GM12865 (cell line): Measurements from ENCODE around the gene C1GALT1.

Source experiments
- DNase-seq: peaks from one replicate; pipeline ENCODE4 v3.0.0; 2010; ENCODE audit warnings: low read depth
- H3K4me3 ChIP-seq: 2 replicates; pipeline ENCODE4 v1.5.1; 2011; ENCODE audit warnings: mild to moderate bottlenecking, low read depth, low read length, control low read depth
- TF ChIP-seq, protein P1 (sequence below): IDR thresholded peaks from 2 replicates; pipeline ENCODE4 v1.5.1; 2011; ENCODE audit warnings: low read length, control low read depth, low read depth, inconsistent platforms; ENCODE audit not compliant: insufficient read depth; ENCODE audit errors: missing control alignments

C1GALT1 gene

DNA sequence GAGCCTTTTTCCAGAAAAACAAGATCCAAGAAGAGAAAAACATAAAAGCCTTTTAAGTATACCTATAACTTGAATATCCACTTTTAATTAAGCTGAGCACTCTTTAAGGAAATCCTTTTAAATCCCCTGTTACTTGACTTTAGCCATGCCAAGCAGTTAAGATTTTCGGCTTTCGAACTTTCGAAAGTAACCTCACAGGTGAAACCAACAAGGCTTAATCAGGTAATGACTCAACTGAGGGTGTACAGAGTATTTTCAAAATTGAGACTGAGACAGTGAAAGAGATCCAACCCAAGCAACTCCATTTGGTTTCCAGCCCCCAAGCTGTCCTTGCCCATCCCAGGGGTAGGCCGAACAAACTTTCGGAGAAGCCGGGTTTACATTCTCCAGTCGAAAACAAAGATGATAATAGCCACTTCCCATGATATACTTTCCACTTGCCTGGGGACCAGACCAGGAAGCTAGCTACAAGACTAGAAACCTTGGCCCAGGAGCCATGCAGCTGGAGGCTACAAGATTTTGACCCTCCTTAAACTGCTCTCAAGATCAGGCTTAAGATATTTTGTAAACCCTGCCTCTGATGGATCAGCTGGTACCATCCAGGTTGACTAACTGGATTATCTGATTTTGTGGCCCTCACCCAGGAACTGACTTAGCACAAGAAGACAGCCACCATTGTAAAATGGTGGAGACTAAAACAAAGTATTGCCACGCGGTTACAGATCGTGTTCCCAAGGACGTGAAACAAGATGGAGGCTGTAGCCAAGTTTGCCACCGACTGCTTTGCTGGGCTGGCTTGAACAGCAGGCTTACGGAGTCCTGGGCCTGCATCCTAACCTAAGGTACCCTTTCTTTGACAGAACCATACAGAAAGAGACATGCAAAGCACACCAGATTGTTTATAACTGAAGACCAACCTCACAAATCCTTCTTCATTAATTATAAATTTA is 32.3 kb downstream of the C1GALT1 start:
- DNase-seq = no peak
- TF ChIP-seq, protein P1, sequence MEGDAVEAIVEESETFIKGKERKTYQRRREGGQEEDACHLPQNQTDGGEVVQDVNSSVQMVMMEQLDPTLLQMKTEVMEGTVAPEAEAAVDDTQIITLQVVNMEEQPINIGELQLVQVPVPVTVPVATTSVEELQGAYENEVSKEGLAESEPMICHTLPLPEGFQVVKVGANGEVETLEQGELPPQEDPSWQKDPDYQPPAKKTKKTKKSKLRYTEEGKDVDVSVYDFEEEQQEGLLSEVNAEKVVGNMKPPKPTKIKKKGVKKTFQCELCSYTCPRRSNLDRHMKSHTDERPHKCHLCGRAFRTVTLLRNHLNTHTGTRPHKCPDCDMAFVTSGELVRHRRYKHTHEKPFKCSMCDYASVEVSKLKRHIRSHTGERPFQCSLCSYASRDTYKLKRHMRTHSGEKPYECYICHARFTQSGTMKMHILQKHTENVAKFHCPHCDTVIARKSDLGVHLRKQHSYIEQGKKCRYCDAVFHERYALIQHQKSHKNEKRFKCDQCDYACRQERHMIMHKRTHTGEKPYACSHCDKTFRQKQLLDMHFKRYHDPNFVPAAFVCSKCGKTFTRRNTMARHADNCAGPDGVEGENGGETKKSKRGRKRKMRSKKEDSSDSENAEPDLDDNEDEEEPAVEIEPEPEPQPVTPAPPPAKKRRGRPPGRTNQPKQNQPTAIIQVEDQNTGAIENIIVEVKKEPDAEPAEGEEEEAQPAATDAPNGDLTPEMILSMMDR = no peak
- H3K4me3 ChIP-seq = no peak overlapping the region

DNA sequence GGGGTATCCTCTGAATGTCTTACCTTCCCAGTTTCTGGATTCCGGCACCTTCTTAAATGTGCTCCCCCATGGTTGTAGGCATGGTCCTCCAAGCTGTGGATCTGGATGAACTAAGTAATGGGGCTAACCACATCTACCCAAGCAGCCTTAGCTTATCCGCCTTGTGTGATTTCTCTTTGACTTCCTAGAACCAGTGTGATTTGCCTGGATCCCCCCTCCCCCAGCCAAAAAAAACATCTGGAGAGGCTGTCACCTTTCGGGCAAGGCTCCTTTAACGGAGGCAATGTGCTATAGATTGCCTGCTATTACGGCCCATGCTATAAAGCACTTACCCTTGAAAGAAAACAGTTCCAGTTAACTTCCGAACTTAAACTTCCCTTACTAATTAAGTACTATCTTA is 33.9 kb downstream of the C1GALT1 start:
- DNase-seq = no peak
- no peak overlapping the region for H3K4me3 ChIP-seq
- TF ChIP-seq, protein P1 = no peak

DNA sequence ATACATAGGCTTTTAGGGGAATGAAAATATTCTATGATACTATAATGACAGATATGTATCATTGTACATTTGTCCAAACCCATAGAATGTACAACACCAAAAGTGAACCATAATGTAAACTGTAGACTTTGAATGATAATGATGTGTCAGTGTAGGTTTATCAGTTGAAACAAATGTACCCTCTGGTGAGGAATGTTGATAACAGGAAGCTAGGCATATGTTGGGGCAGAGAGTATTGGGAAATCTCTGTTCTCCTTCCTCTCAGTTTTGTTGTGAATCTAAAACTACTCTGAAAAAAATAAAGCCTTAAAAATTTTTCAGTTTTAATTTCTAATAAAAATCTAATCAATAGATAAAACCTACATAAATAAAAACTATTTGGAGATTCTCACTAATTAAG is 36.9 kb downstream of the C1GALT1 start:
- TF ChIP-seq, protein P1 = no peak
- no peak overlapping the region for H3K4me3 ChIP-seq
- DNase-seq = no peak

DNA sequence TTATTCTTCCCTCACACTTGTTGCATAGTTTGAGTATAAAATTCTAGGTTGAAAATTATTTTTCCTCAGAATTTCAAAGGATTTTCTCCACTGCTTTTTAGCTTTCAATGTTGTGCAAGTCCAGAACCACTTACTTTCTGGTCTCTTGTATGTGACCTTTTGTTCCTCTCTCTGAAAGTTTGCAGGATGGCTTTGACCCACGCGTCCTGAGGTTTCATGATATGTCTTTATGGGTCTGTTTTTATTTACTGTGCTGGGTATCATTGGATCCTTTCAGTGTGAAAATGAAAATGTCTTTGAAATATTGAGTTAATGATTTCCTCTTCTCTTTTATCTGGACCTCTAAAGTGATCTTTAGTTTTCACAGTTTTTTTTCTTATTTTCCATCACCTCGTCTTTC is 38.5 kb downstream of the C1GALT1 start:
- DNase-seq = no peak
- TF ChIP-seq, protein P1 = no peak
- H3K4me3 ChIP-seq = no peak overlapping the region

DNA sequence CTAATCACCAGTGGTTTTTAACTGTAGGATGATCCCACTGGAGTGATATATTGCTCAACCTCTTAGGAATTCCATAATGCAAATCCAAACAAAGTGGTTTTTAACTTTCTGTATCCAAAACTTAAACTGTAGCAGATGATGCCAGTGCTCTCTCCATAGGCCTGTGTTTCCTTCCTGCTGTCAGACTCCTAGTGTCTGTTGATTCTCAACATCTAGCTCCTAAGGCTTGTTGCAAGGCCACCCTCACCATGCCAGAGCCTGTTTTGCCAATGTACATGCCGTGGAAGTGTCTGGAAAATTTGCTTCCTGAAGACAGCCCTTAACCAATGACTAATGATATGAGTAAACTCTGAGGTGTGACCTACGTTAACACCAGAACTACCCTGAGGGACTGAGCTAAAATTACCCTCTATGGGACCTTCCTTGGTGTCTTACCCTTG is 39.3 kb downstream of the C1GALT1 start:
- TF ChIP-seq, protein P1 = no peak
- no peak for DNase-seq
- H3K4me3 ChIP-seq = no peak overlapping the region

DNA sequence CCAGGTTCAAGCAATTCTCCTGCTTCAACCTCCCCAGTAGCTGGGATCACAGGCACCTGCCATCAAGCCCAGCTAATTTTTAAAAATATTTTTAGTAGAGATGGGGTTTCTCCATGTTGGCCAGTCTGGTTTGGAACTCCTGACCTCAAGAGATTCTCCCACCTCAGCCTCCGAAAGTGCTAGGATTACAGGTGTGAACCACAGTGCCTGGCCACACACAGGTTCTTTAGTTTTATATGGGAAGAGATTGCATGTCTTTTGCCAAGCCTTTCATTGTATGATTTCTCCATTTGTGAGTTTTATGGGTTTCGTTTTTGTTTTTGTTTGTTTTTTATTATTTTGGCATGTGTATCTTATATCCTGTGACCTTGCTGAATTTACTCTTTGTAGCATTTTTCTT is 40.9 kb downstream of the C1GALT1 start:
- no peak overlapping the region for H3K4me3 ChIP-seq
- DNase-seq = no peak
- TF ChIP-seq, protein P1 = no peak
